Liver (tissue), 9 donors: ENCODE data around the gene EEIG2. TPM values are rescaled to one million over a fixed set of nuclear protein-coding genes. Genes with fewer than 3 reads are reported as not detected.
A peak's percentile ranks its signal among the peaks of the same experiment; 100 is the strongest.

Experiments used
- DNase-seq: peaks from one replicate; pipeline ENCODE4 v3.0.0-alpha.2; 2017; ENCODE audit warnings: low spot score
- H3K27ac ChIP-seq, 2 donors: one replicate each; pipeline ENCODE4 v1.7.0; 2013; ENCODE audit warnings: inconsistent platforms in 2 of 2, low read length in 2 of 2, control low read depth in 1 of 2, low read depth in 1 of 2, mild to moderate bottlenecking in 1 of 2
- H3K27me3 ChIP-seq, 4 donors: one replicate each; pipeline versions ENCODE4 v1.6.1 to v1.7.0; 2013; ENCODE audit warnings: low read length in 3 of 4, inconsistent platforms in 1 of 4, mild to moderate bottlenecking in 1 of 4, moderate library complexity in 1 of 4; ENCODE audit not compliant: control insufficient read depth in 4 of 4, insufficient read depth in 4 of 4
- H3K36me3 ChIP-seq, 4 donors: one replicate each; pipeline versions ENCODE4 v1.6.1 to v1.7.0; 2013; ENCODE audit warnings: low read length in 3 of 4, mild to moderate bottlenecking in 3 of 4, low read depth in 1 of 4, moderate library complexity in 1 of 4; ENCODE audit not compliant: control insufficient read depth in 4 of 4, insufficient read depth in 3 of 4
- H3K4me1 ChIP-seq, 4 donors: one replicate each; pipeline versions ENCODE4 v1.6.1 to v1.7.0; 2013; ENCODE audit warnings: low read length in 3 of 4, mild to moderate bottlenecking in 3 of 4, moderate library complexity in 1 of 4; ENCODE audit not compliant: control insufficient read depth in 4 of 4, insufficient read depth in 4 of 4
- H3K4me3 ChIP-seq, 3 donors: one replicate each; pipeline versions ENCODE4 v1.6.1 to v1.7.0; 2013; ENCODE audit warnings: low read length in 3 of 3, control low read depth in 1 of 3, low read depth in 1 of 3, mild to moderate bottlenecking in 1 of 3
- H3K9ac ChIP-seq, 2 donors: one replicate each; pipeline ENCODE4 v1.7.0; 2013; ENCODE audit warnings: low read length in 2 of 2, mild to moderate bottlenecking in 2 of 2, moderate library complexity in 2 of 2, control low read depth in 1 of 2, low read depth in 1 of 2
- H3K9me3 ChIP-seq, 4 donors: one replicate each; pipeline versions ENCODE4 v1.6.1 to v1.7.0; 2013; ENCODE audit warnings: low read length in 3 of 4; ENCODE audit not compliant: control insufficient read depth in 4 of 4
- CTCF ChIP-seq: fragments of 150-350 bp; IDR thresholded peaks from 2 replicates; pipeline ENCODE4 v1.5.1; 2017; ENCODE audit warnings: improper control_type of control experiment, low read depth, low read length; ENCODE audit not compliant: missing input control
- EGR1 ChIP-seq, 2 donors: IDR thresholded peaks; 2 replicates each; pipeline ENCODE4 v1.6.1; 2016 to 2018; ENCODE audit warnings: antibody characterized with exemption in 2 of 2, low read depth in 2 of 2
- FOXA2 ChIP-seq: IDR thresholded peaks from 2 replicates; pipeline ENCODE4 v1.6.1; 2016; ENCODE audit warnings: antibody characterized with exemption
- HNF4A ChIP-seq, 2 donors: conservative IDR thresholded peaks; 2 replicates each; pipeline ENCODE4 v1.6.1; 2016; ENCODE audit warnings: antibody characterized with exemption in 2 of 2, mild to moderate bottlenecking in 2 of 2
- NR2F2 ChIP-seq: IDR thresholded peaks from 2 replicates; pipeline ENCODE4 v1.6.1; 2016; ENCODE audit warnings: antibody characterized with exemption
- RAD21 ChIP-seq, 2 donors: IDR thresholded peaks; 2 replicates each; pipeline ENCODE4 v1.6.1; 2016; ENCODE audit warnings: antibody characterized with exemption in 2 of 2, mild to moderate bottlenecking in 2 of 2
- REST ChIP-seq: IDR thresholded peaks from 2 replicates; pipeline ENCODE4 v1.6.1; 2016; ENCODE audit warnings: antibody characterized with exemption, mild to moderate bottlenecking
- TAF1 ChIP-seq: conservative IDR thresholded peaks from 2 replicates; pipeline ENCODE4 v1.6.1; 2016; ENCODE audit warnings: antibody characterized with exemption, mild to moderate bottlenecking
- YY1 ChIP-seq: IDR thresholded peaks from 2 replicates; pipeline ENCODE4 v1.6.1; 2016; ENCODE audit warnings: antibody characterized with exemption, mild to moderate bottlenecking
- ZBTB33 ChIP-seq: IDR thresholded peaks from 2 replicates; pipeline ENCODE4 v1.6.1; 2016; ENCODE audit warnings: antibody characterized with exemption
- WGBS: extraction: QIAGEN DNeasy Blood & Tissue Kit; methylation state at CpG from one replicate; pipeline ENCODE4 v1.1.7; 2013; 5-methylcytosine and 5-hydroxymethylcytosine counted together
- polyA plus RNA-seq, 2 donors: library from polyadenylated mRNA; stranded (reverse) in 1 of 2; unstranded in 1 of 2; fragments of 200-250 nt in 1 of 2; fragments of >200 nt in 1 of 2; fragmentation: Nextera tagmentation in 1 of 2; extraction: Ambion mirVana in 1 of 2; gene quantifications; one replicate each; pipeline versions ENCODE4 v1.2.1 to v1.2.3, GENCODE V29; 2013 to 2015
- total RNA-seq, 2 donors: library from RNA; depleted of rRNA; stranded (reverse); fragments of >200 nt; gene quantifications; one replicate each; pipeline ENCODE4 v1.2.3, GENCODE V29; 2014
- donor health status: healthy.
- donor health status: healthy.
- donor health status: healthy.
- donor health status: healthy.
- donor health status: healthy.

The EEIG2 gene
- total and polyA plus RNA-seq, 4 donors, result 0.50 to 10.6 (median 1.7) TPM

DNA sequence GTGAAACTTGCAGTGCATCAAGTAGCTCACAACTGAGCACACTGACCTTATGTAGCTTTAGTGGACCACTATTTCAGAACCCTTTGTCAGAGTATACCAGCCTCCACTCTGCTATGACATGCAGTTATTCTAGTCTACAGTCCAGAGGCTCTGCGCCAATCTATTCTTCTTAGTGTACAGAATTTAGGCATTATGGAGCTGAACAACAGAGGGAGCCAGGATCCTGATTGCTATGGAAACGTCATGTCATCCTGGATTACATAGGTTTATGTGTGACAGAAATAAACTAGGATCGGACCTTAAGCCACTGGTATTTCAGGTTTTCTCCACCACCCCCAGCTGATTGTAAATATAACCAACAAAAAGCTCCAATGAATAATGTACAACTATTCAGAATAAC lies 48.1 kb upstream of the EEIG2 start (continued):
- TF ChIP-seq ZBTB33, result no peak

GRCh38 chr1:108512239-108513043 lies 47.5 kb upstream of the EEIG2 start:
- H3K9ac ChIP-seq, result no peak overlapping the region
- H3K27ac ChIP-seq, result no peak overlapping the region
- TF ChIP-seq YY1 (no peak), EGR1 (IDR thresholded peaks at IDR 0.05; ENCODE audit: low read depth in 2 of 2) (no peak), TAF1 (no peak), FOXA2 (peak; percentile 13), ZBTB33 (no peak), REST (no peak), NR2F2 (no peak), HNF4A (conservative IDR thresholded peaks at IDR 0.05) (no peak), RAD21 (IDR thresholded peaks at IDR 0.05) (peak; percentile 94 to 95), CTCF (peak; percentile 88)
- no peaks in the 10 kb centered on the region for H3K9me3 ChIP-seq
- WGBS, result 55% methylated on average over 6 of the region's 6 CpGs
- no peaks in the 10 kb centered on the region for H3K4me1 ChIP-seq
- H3K36me3 ChIP-seq, result no peaks in the 10 kb centered on the region
- H3K27me3 ChIP-seq, result no peaks in the 10 kb centered on the region
- H3K4me3 ChIP-seq, result no peak overlapping the region
- no peak for DNase-seq
